HFF-Myc (cell line): ENCODE measurements around the gene ARPC5L.

Source experiments
- DNase-seq: peaks from one replicate; pipeline ENCODE4 v3.0.0-alpha.2; 2011; ENCODE audit warnings: low read depth; ENCODE audit errors: extremely low read depth
- H3K4me3 ChIP-seq: replicated peaks from 2 replicates; pipeline ENCODE4 v1.5.1; 2011; ENCODE audit warnings: low read depth, mild to moderate bottlenecking, control low read depth, low read length
- TF ChIP-seq, protein P1 (sequence below): IDR thresholded peaks from 2 replicates; pipeline ENCODE4 v1.5.1; 2012; ENCODE audit warnings: mild to moderate bottlenecking, low read depth, low read length, control low read depth; ENCODE audit errors: missing control alignments

The ARPC5L gene

DNA sequence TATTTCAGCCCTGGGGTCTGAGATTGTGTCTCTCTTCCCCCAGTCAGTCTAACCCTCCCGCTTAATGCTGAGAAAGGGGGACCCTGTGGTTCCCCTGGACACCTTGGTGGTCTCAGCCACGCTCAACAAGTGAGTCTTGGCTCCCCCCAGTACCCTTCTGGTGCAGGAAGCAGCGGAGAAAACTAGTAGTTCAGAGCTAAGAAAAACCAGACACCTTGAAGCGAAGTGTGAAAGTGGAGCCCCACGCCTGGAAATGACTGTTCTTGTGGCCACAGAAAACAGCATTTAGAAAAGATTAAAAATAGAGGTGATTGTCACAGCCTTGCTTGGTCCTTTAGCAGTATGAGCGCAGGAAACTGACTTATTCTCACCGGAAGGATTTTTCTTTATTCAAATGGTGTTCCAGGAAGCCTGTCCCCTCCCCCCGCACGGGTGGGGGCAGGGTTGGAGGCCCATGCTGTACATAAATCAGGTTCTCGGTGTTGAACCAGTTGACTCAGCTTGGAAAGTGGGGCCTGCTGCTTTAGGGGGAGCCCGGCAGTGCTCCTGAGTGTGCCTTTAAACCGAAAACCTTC is 8.1 kb downstream of the ARPC5L start:
- TF ChIP-seq, protein P1, sequence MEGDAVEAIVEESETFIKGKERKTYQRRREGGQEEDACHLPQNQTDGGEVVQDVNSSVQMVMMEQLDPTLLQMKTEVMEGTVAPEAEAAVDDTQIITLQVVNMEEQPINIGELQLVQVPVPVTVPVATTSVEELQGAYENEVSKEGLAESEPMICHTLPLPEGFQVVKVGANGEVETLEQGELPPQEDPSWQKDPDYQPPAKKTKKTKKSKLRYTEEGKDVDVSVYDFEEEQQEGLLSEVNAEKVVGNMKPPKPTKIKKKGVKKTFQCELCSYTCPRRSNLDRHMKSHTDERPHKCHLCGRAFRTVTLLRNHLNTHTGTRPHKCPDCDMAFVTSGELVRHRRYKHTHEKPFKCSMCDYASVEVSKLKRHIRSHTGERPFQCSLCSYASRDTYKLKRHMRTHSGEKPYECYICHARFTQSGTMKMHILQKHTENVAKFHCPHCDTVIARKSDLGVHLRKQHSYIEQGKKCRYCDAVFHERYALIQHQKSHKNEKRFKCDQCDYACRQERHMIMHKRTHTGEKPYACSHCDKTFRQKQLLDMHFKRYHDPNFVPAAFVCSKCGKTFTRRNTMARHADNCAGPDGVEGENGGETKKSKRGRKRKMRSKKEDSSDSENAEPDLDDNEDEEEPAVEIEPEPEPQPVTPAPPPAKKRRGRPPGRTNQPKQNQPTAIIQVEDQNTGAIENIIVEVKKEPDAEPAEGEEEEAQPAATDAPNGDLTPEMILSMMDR, result no peak
- no peak for DNase-seq
- peak overlapping the region; percentile 96 for H3K4me3 ChIP-seq

DNA sequence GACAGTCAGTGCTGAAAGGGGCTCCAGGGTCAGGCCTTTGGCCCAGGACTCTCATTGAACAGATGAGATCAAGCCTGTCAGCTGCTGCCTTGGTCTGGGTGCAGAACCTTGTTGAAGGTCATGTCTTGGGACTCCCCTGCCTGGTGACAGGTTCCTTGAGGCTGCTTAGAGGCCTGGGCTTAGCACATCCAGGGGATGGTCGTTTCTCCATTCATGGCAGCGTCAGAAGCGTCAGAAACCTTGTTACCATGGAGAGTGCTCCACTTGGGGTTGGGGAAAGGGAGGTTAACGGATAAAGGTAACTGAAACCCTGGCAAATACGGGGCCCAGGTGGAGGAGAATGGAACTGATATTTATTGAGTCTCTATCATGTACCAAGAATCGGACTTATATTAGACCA is 8.8 kb downstream of the ARPC5L start:
- DNase-seq, result no peak
- H3K4me3 ChIP-seq, result peak overlapping the region; percentile 96
- TF ChIP-seq, protein P1, result no peak

DNA sequence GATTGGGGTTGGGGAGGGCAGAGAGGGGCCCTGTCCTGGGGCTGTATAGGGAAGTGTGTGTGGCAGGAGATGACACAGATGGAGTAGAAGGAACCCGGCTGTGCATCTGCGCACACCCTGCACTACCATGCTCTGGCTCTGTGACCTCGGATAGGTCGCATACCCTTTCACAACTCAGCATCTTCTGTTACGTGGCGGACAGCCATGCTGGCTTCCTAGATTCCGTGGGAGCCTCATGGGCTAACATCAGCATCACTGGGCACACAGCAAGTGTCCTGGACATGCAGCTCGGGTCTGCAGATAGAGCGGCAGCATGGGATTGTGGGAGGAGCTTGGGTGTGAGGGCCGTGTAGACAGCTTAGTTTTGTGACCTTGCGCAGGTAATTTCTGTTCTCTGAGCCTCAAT is 9.2 kb downstream of the ARPC5L start:
- DNase-seq, result no peak
- TF ChIP-seq, protein P1, result no peak
- H3K4me3 ChIP-seq, result peak overlapping the region; percentile 96

DNA sequence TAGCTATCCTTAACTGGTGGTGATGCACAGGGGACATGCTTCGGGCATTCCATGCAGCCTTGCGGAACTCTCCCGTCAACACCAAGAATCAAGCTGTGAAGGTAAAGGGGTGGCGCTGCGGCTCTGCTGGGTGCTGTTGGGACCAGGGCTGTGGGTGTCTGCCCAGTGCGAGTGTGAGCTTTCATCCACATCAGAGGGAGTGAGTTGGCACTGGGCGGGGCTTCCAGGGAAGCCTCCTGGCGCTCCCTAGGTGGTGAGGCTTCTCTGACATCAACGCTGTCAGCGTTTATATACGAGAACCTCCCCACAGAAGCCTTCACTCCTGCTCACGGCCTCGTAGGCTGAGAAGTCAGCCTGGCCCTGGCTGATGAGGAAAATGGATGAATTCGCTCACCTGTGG is 11.7 kb downstream of the ARPC5L start:
- no peak for DNase-seq
- H3K4me3 ChIP-seq, result no peak overlapping the region
- TF ChIP-seq, protein P1, result no peak

DNA sequence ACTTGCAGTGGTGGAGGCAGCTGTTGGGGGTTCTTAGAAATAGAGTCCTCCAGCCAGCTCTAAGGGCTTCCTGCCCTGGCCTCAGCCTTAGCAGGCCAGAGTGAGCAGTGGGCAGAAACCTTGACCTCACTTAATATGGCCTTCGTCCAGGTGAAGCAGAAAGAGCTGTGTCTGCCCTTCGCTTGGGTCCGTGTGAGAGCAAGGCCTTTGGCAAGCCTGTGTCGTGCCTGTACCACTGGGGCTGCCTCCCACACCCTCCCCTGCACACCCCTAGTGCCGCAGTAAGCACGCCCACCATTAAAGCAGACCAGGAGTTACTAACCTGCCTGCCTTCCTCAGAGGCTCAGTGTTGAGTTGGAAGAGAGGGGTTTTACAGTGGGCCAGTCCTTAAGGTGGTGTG is 13.6 kb downstream of the ARPC5L start:
- no peak for DNase-seq
- TF ChIP-seq, protein P1, result no peak

DNA sequence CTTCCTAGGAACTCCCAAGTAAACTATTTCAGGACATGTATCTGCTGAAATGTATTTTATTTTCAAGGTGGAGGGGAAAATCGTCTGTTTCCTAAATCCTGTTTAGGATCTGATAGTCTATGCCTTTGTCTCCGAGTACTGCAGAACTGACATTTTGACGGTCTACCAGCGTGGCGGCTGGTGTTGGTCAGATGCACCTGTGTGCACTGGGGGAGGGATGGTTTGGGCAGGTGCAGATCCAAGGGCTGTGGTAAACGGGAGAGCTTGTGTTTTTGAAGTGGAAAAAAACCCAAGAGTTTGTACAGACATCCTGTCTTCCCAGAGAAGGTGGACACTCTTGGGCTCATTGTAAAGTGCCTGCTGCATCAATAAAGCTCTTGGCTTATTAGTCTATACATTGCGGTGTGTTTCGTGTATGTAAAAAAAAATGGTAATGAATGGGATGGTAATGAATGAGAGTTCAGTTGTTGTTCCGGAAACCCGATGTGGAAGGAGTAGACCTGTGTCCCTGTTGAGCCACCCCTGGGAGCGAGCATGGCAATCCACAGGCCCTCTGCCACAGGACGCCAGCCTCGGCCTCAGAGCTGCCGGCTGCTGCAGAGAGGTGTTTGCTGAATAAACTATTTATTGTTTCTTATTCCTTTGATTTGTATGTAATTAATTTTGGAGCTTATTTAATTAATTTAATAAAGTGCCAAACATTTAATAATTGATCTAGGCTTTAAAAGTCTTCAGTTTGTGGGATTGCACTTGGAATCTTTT is 15.3 kb downstream of the ARPC5L start:
- no peak for DNase-seq
- TF ChIP-seq, protein P1, result no peak
- no peak overlapping the region for H3K4me3 ChIP-seq

More for the DNA sequence above, 13.6 kb downstream of the ARPC5L start:
- H3K4me3 ChIP-seq, result no peak overlapping the region
